Neural progenitor cell (in vitro differentiated cells): ENCODE results near the gene GTF3C6. TPM values are rescaled to one million over a fixed set of nuclear protein-coding genes. Genes with fewer than 3 reads are reported as not detected.

ENCODE experiments used
- DNase-seq: peaks from one replicate; pipeline ENCODE4 v3.0.0-alpha.2; 2016; ENCODE audit warnings: low spot score
- H2AFZ ChIP-seq: fragments of 200-600 bp; sonication (generic); replicated peaks from 2 replicates; pipeline ENCODE4 v1.6.1; 2016; ENCODE audit warnings: antibody characterized with exemption
- H3F3A ChIP-seq: fragments of 200-600 bp; sonication (generic); 2 replicates; pipeline ENCODE4 v1.6.1; 2016; ENCODE audit warnings: antibody characterized with exemption, low read depth
- H3K27ac ChIP-seq: fragments of 200-600 bp; sonication (generic); 2 replicates; pipeline ENCODE4 v1.5.1; 2016; ENCODE audit warnings: mild to moderate bottlenecking
- H3K27me3 ChIP-seq: fragments of 200-600 bp; sonication (generic); 2 replicates; pipeline ENCODE4 v1.6.1; 2016; ENCODE audit warnings: mild to moderate bottlenecking, moderate library complexity
- H3K36me3 ChIP-seq: fragments of 200-600 bp; sonication (generic); 2 replicates; pipeline ENCODE4 v1.5.1; 2016
- H3K4me1 ChIP-seq: fragments of 200-600 bp; sonication (generic); 2 replicates; pipeline ENCODE4 v1.6.1; 2016; ENCODE audit warnings: mixed run types
- H3K4me2 ChIP-seq: fragments of 200-600 bp; sonication (generic); 2 replicates; pipeline ENCODE4 v1.6.1; 2016
- H3K4me3 ChIP-seq: fragments of 200-600 bp; sonication (generic); 2 replicates; pipeline ENCODE4 v1.5.1; 2016
- H3K79me2 ChIP-seq: fragments of 200-600 bp; sonication (generic); 2 replicates; pipeline ENCODE4 v1.6.1; 2016; ENCODE audit warnings: low read depth
- H3K9ac ChIP-seq: fragments of 200-600 bp; sonication (generic); 2 replicates; pipeline ENCODE4 v1.6.1; 2016
- H3K9me3 ChIP-seq: fragments of 200-600 bp; sonication (generic); 2 replicates; pipeline ENCODE4 v1.5.1; 2016; ENCODE audit warnings: low read depth
- H4K20me1 ChIP-seq: fragments of 200-600 bp; sonication (generic); 2 replicates; pipeline ENCODE4 v1.6.1; 2016; ENCODE audit warnings: low read depth
- H3K27ac Mint-ChIP-seq: 3 replicates; pipeline ENCODE4 v1.8.0; 2021; ENCODE audit warnings: mixed read lengths
- H3K27me3 Mint-ChIP-seq: 2 replicates; pipeline ENCODE4 v1.8.0; 2022; ENCODE audit warnings: low read depth, mild to moderate bottlenecking, inconsistent platforms, moderate library complexity, mixed read lengths; ENCODE audit not compliant: insufficient read depth
- H3K36me3 Mint-ChIP-seq: 3 replicates; pipeline ENCODE4 v1.8.0; 2021; ENCODE audit warnings: mixed read lengths
- H3K4me1 Mint-ChIP-seq: 3 replicates; pipeline ENCODE4 v1.8.0; 2021; ENCODE audit warnings: mixed read lengths
- H3K4me3 Mint-ChIP-seq: 3 replicates; pipeline ENCODE4 v1.8.0; 2021; ENCODE audit warnings: mild to moderate bottlenecking, moderate library complexity, mixed read lengths
- H3K9me3 Mint-ChIP-seq: 3 replicates; pipeline ENCODE4 v1.8.0; 2020; ENCODE audit warnings: mixed read lengths
- EZH2 ChIP-seq: fragments of 200-600 bp; sonication (generic); IDR thresholded peaks from 2 replicates; pipeline ENCODE4 v1.6.1; 2017; ENCODE audit warnings: antibody characterized with exemption, mild to moderate bottlenecking, moderate library complexity
- EZH2phosphoT487 ChIP-seq: fragments of 200-600 bp; sonication (generic); IDR thresholded peaks from 2 replicates; pipeline ENCODE4 v1.6.1; 2017; ENCODE audit warnings: antibody characterized with exemption
- total RNA-seq: library from RNA; depleted of rRNA; stranded (reverse); fragments of >200 nt; gene quantifications from 2 replicates; pipeline ENCODE4 v1.2.3, GENCODE V29; 2015; ENCODE audit warnings: low replicate concordance
- TF ChIP-seq, protein P1 (sequence below): fragments of 200-600 bp; sonication (generic); IDR thresholded peaks from 2 replicates; pipeline ENCODE4 v1.5.1; 2017; ENCODE audit warnings: antibody characterized with exemption, mild to moderate bottlenecking

The GTF3C6 gene
- total RNA-seq, 1 donor from 2014 or later, result 105 TPM

DNA sequence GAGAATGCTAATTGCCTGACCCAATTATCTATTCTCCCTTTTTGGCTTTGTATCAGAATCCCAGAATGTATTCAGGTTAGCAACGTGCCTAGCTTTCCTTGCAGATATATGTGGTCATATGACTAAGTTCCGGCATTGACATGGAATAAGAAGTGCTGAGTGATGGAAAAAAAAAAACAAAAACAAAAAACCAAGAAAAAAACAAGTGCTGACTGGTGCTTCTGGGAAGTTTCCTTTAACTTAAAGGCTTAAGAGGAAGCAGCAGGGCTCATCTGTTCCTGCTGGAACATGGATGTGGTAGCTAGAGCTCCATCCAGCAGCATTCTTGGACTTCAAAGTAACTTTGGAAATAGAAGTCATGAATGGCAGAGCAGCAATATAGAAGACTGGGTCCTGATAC is 13.0 kb downstream of the GTF3C6 start:
- no peak overlapping the region for H3K4me3 Mint-ChIP-seq
- no peaks in the 10 kb centered on the region for H3K79me2 ChIP-seq
- H3K4me2 ChIP-seq, result no peak overlapping the region
- no peak overlapping the region for H3K27ac Mint-ChIP-seq
- H3K4me3 ChIP-seq, result no peak overlapping the region
- H3K27me3 ChIP-seq, result no peaks in the 10 kb centered on the region
- H2AFZ ChIP-seq, result no peak overlapping the region
- H3K9me3 ChIP-seq, result no peaks in the 10 kb centered on the region
- no peak for TF ChIP-seq EZH2phosphoT487
- TF ChIP-seq EZH2, result no peak
- TF ChIP-seq, protein P1, sequence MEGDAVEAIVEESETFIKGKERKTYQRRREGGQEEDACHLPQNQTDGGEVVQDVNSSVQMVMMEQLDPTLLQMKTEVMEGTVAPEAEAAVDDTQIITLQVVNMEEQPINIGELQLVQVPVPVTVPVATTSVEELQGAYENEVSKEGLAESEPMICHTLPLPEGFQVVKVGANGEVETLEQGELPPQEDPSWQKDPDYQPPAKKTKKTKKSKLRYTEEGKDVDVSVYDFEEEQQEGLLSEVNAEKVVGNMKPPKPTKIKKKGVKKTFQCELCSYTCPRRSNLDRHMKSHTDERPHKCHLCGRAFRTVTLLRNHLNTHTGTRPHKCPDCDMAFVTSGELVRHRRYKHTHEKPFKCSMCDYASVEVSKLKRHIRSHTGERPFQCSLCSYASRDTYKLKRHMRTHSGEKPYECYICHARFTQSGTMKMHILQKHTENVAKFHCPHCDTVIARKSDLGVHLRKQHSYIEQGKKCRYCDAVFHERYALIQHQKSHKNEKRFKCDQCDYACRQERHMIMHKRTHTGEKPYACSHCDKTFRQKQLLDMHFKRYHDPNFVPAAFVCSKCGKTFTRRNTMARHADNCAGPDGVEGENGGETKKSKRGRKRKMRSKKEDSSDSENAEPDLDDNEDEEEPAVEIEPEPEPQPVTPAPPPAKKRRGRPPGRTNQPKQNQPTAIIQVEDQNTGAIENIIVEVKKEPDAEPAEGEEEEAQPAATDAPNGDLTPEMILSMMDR, result no peak
- no peaks in the 10 kb centered on the region for H3K36me3 ChIP-seq
- no peaks in the 10 kb centered on the region for H4K20me1 ChIP-seq
- H3K4me1 Mint-ChIP-seq, result no peaks in the 10 kb centered on the region
- DNase-seq, result no peak
- no peaks in the 10 kb centered on the region for H3K27me3 Mint-ChIP-seq
- peaks cover 4% of the 10 kb centered on the region for H3F3A ChIP-seq
- H3K36me3 Mint-ChIP-seq, result peaks cover 13% of the 10 kb centered on the region
- H3K9ac ChIP-seq, result no peak overlapping the region
- H3K27ac ChIP-seq, result no peak overlapping the region
- no peaks in the 10 kb centered on the region for H3K9me3 Mint-ChIP-seq
- H3K4me1 ChIP-seq, result no peaks in the 10 kb centered on the region

DNA sequence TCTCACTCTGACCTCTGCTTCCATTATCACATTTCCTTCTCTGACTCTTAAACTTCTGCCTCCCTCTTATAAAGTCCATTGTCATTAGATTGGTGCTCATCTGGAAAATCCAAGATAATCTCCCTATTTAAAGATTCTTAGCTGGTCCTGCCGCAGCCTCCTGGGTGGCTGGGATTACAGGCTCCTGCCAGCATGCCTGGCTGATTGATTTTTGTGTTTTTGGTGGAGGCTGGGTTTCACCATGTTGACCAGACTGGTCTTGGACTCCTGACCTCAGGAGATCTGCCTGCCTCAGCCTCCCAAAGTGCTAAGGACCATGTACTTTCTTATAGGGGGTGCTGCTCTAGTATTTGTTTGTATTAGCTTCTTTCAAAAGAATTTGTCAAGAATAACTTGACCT is 18.1 kb downstream of the GTF3C6 start:
- no peaks in the 10 kb centered on the region for H3K27me3 Mint-ChIP-seq
- no peak overlapping the region for H3K4me3 Mint-ChIP-seq
- Histone ChIP-seq H3K4me3 (no peak overlapping the region), H3K9me3 (no peaks in the 10 kb centered on the region), H3K4me1 (no peaks in the 10 kb centered on the region), H3K36me3 (peaks cover 4% of the 10 kb centered on the region), H3K79me2 (no peaks in the 10 kb centered on the region), H3K27me3 (no peaks in the 10 kb centered on the region), H4K20me1 (no peaks in the 10 kb centered on the region), H2AFZ (no peak overlapping the region), H3K9ac (no peak overlapping the region), H3K27ac (no peak overlapping the region), H3K4me2 (no peak overlapping the region), H3F3A (peaks cover 16% of the 10 kb centered on the region)
- H3K4me1 Mint-ChIP-seq, result peaks cover 5% of the 10 kb centered on the region
- peaks cover 27% of the 10 kb centered on the region for H3K36me3 Mint-ChIP-seq
- peak; percentile 13 for DNase-seq
- TF ChIP-seq, protein P1, result no peak
- TF ChIP-seq EZH2phosphoT487, result no peak
- no peak for TF ChIP-seq EZH2
- H3K9me3 Mint-ChIP-seq, result peaks cover 23% of the 10 kb centered on the region
- H3K27ac Mint-ChIP-seq, result no peak overlapping the region

DNA sequence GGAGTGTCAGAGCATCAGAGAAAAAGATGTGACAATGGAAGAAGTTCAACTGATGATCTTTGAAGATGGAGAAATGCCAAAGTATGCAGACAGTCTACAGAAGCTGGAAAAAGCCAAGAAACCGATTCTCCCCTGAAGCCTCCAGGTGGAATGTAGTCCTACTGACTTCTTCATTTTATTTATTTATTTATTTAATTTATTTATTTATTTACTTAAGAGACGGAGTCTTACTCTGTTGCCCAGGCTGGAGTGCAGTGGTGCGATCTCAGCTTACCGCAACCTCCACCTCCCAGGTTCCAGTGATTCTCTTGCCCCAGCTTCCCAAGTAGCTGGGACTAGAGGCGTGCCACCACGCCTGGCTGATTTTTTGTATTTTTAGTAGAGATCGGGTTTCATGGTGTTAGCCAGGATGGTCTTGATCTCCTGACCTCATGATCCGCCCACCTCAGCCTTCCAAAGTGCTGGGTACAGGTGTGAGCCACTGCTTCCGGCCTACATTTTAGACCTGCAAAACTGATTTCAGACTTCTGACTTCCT is 21.1 kb downstream of the GTF3C6 start:
- Histone ChIP-seq H3K27me3 (no peaks in the 10 kb centered on the region), H3K4me3 (no peak overlapping the region), H3K36me3 (peaks cover 4% of the 10 kb centered on the region), H2AFZ (no peak overlapping the region), H3K4me1 (no peaks in the 10 kb centered on the region), H4K20me1 (no peaks in the 10 kb centered on the region), H3F3A (peaks cover 16% of the 10 kb centered on the region), H3K4me2 (no peak overlapping the region), H3K9me3 (no peaks in the 10 kb centered on the region), H3K27ac (no peak overlapping the region), H3K9ac (no peak overlapping the region), H3K79me2 (peaks cover 28% of the 10 kb centered on the region)
- DNase-seq, result no peak
- Mint-ChIP-seq H3K27me3 (peaks cover 2% of the 10 kb centered on the region), H3K36me3 (peaks cover 27% of the 10 kb centered on the region), H3K4me3 (peak overlapping the region; percentile 35), H3K9me3 (peaks cover 23% of the 10 kb centered on the region), H3K27ac (no peak overlapping the region), H3K4me1 (peaks cover 16% of the 10 kb centered on the region)
- TF ChIP-seq, protein P1, result no peak
- TF ChIP-seq EZH2phosphoT487, result no peak
- TF ChIP-seq EZH2, result no peak
